Measurements from ENCODE around the gene MYRIP. TPM values are rescaled to one million over a fixed set of nuclear protein-coding genes. Genes with fewer than 3 reads are reported as not detected.

The MYRIP gene
- total and polyA plus RNA-seq, 2 experiments from 2014 or later, result 1.5 to 1.8 TPM

GRCh38 chr3:40242638-40243037, 433.2 kb downstream of the MYRIP start:
- Histone ChIP-seq H3K9me2 (ENCODE audit: insufficient read depth) (peaks cover 3% of the 10 kb centered on the region; the same call in 1 of the 2 replicates), H3K36me3 (ENCODE audit: insufficient read depth) (no peaks in the 10 kb centered on the region), H3K4me2 (no peak overlapping the region), H3K4me3 (no peak overlapping the region), H3F3A (replicated peaks; ENCODE audit: low read depth) (no peaks in the 10 kb centered on the region), H3K4me1 (ENCODE audit: insufficient read depth) (peaks cover 1% of the 10 kb centered on the region; the same call in 1 of the 2 replicates), H3K79me2 (replicated peaks; ENCODE audit: insufficient read depth) (no peaks in the 10 kb centered on the region), H4K20me1 (replicated peaks; ENCODE audit: insufficient read depth) (no peaks in the 10 kb centered on the region; the same call in 1 of the 2 replicates), H3K27me3 (ENCODE audit: insufficient read depth) (no peaks in the 10 kb centered on the region), H2AFZ (no peak overlapping the region), H3K27ac (ENCODE audit: low read depth) (no peak overlapping the region)
- DNase-seq (ENCODE audit: low spot score) (no peak), ATAC-seq (no peak)
- H3K4me1 Mint-ChIP-seq, result peaks cover 11% of the 10 kb centered on the region
- no peaks in the 10 kb centered on the region for H3K36me3 Mint-ChIP-seq (ENCODE audit: low read depth)
- H3K27ac Mint-ChIP-seq, result no peak overlapping the region
- H3K4me3 Mint-ChIP-seq, result no peak overlapping the region
- no peaks in the 10 kb centered on the region for H3K27me3 Mint-ChIP-seq (ENCODE audit: insufficient read depth, low read depth, poor library complexity)
- TF ChIP-seq, protein P1, sequence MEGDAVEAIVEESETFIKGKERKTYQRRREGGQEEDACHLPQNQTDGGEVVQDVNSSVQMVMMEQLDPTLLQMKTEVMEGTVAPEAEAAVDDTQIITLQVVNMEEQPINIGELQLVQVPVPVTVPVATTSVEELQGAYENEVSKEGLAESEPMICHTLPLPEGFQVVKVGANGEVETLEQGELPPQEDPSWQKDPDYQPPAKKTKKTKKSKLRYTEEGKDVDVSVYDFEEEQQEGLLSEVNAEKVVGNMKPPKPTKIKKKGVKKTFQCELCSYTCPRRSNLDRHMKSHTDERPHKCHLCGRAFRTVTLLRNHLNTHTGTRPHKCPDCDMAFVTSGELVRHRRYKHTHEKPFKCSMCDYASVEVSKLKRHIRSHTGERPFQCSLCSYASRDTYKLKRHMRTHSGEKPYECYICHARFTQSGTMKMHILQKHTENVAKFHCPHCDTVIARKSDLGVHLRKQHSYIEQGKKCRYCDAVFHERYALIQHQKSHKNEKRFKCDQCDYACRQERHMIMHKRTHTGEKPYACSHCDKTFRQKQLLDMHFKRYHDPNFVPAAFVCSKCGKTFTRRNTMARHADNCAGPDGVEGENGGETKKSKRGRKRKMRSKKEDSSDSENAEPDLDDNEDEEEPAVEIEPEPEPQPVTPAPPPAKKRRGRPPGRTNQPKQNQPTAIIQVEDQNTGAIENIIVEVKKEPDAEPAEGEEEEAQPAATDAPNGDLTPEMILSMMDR (conservative IDR thresholded peaks at IDR 0.05; ENCODE audit: low read depth in 2 of 2), result no peak
- TF ChIP-seq EZH2phosphoT487 (IDR thresholded peaks at IDR 0.05; ENCODE audit: unreplicated experiment) (no peak), JUNB (IDR thresholded peaks at IDR 0.05; ENCODE audit: unreplicated experiment) (no peak), STAT1 (IDR thresholded peaks at IDR 0.05; ENCODE audit: unreplicated experiment) (no peak), POLR2AphosphoS5 (IDR thresholded peaks at IDR 0.05; ENCODE audit: low read depth) (no peak), ZNF114 (CRISPR knock-in tag; IDR thresholded peaks at IDR 0.05) (no peak), CREB1 (CRISPR knock-in tag; IDR thresholded peaks at IDR 0.05; ENCODE audit: low read depth) (no peak), NANOG (IDR thresholded peaks at IDR 0.05; ENCODE audit: borderline replicate concordance) (no peak), EZH2 (IDR thresholded peaks at IDR 0.05; ENCODE audit: low read depth, unreplicated experiment) (no peak), ZNF331 (CRISPR knock-in tag; IDR thresholded peaks at IDR 0.05; ENCODE audit: low read depth) (no peak), ETS1 (IDR thresholded peaks at IDR 0.05) (no peak), REST (IDR thresholded peaks at IDR 0.05; ENCODE audit: unreplicated experiment) (no peak)
- TF ChIP-seq, protein P2, sequence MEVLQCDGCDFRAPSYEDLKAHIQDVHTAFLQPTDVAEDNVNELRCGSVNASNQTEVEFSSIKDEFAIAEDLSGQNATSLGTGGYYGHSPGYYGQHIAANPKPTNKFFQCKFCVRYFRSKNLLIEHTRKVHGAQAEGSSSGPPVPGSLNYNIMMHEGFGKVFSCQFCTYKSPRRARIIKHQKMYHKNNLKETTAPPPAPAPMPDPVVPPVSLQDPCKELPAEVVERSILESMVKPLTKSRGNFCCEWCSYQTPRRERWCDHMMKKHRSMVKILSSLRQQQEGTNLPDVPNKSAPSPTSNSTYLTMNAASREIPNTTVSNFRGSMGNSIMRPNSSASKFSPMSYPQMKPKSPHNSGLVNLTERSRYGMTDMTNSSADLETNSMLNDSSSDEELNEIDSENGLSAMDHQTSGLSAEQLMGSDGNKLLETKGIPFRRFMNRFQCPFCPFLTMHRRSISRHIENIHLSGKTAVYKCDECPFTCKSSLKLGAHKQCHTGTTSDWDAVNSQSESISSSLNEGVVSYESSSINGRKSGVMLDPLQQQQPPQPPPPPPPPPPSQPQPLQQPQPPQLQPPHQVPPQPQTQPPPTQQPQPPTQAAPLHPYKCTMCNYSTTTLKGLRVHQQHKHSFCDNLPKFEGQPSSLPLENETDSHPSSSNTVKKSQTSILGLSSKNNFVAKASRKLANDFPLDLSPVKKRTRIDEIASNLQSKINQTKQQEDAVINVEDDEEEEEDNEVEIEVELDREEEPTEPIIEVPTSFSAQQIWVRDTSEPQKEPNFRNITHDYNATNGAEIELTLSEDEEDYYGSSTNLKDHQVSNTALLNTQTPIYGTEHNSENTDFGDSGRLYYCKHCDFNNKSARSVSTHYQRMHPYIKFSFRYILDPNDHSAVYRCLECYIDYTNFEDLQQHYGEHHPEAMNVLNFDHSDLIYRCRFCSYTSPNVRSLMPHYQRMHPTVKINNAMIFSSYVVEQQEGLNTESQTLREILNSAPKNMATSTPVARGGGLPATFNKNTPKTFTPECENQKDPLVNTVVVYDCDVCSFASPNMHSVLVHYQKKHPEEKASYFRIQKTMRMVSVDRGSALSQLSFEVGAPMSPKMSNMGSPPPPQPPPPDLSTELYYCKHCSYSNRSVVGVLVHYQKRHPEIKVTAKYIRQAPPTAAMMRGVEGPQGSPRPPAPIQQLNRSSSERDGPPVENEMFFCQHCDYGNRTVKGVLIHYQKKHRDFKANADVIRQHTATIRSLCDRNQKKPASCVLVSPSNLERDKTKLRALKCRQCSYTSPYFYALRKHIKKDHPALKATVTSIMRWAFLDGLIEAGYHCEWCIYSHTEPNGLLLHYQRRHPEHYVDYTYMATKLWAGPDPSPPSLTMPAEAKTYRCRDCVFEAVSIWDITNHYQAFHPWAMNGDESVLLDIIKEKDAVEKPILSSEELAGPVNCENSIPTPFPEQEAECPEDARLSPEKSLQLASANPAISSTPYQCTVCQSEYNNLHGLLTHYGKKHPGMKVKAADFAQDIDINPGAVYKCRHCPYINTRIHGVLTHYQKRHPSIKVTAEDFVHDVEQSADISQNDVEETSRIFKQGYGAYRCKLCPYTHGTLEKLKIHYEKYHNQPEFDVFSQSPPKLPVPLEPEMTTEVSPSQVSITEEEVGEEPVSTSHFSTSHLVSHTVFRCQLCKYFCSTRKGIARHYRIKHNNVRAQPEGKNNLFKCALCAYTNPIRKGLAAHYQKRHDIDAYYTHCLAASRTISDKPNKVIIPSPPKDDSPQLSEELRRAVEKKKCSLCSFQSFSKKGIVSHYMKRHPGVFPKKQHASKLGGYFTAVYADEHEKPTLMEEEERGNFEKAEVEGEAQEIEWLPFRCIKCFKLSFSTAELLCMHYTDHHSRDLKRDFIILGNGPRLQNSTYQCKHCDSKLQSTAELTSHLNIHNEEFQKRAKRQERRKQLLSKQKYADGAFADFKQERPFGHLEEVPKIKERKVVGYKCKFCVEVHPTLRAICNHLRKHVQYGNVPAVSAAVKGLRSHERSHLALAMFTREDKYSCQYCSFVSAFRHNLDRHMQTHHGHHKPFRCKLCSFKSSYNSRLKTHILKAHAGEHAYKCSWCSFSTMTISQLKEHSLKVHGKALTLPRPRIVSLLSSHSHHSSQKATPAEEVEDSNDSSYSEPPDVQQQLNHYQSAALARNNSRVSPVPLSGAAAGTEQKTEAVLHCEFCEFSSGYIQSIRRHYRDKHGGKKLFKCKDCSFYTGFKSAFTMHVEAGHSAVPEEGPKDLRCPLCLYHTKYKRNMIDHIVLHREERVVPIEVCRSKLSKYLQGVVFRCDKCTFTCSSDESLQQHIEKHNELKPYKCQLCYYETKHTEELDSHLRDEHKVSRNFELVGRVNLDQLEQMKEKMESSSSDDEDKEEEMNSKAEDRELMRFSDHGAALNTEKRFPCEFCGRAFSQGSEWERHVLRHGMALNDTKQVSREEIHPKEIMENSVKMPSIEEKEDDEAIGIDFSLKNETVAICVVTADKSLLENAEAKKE (CRISPR knock-in tag; IDR thresholded peaks at IDR 0.05), result no peak
- no peaks in the 10 kb centered on the region for H3K9me3 Mint-ChIP-seq
